ENCODE results near the gene DHRS1.

DNA sequence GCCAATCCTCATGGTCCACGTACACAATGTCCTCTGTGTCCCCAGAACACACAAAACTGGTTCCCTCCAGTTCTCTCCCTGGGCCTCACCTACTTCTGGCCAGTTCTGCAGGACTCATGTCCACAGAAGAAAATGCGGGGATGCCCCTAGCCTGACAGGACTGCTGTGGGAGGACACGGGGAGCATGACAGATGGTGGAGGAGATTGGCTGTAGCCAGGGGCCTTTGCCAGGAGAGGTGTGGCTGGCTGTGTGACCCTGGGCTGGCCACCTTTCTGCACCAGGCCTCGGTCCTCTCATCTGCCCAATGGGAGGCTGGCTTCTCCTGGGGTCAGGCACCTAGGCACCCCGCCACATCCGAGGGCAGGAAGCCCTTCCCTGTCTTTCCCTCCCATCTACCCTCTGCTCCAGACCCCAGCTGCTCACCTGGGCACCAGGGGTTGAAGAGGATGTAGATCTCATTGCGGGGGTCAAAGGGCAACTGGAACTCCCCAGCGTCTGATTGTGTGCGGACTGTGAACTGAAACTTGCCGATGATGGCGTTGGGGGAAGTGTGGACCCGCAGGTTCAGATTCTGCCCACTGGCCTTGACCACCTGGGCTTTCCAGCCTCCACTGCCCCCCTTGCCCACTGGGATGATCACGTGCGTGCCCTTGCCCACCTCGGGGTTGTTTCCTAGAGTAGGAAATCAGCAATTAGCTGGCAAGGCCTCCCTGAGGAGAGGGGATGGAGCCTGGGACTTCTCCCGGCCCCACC is 39.4 kb downstream of the DHRS1 start:
- TF ChIP-seq, protein P1, sequence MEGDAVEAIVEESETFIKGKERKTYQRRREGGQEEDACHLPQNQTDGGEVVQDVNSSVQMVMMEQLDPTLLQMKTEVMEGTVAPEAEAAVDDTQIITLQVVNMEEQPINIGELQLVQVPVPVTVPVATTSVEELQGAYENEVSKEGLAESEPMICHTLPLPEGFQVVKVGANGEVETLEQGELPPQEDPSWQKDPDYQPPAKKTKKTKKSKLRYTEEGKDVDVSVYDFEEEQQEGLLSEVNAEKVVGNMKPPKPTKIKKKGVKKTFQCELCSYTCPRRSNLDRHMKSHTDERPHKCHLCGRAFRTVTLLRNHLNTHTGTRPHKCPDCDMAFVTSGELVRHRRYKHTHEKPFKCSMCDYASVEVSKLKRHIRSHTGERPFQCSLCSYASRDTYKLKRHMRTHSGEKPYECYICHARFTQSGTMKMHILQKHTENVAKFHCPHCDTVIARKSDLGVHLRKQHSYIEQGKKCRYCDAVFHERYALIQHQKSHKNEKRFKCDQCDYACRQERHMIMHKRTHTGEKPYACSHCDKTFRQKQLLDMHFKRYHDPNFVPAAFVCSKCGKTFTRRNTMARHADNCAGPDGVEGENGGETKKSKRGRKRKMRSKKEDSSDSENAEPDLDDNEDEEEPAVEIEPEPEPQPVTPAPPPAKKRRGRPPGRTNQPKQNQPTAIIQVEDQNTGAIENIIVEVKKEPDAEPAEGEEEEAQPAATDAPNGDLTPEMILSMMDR (optimal IDR thresholded peaks at IDR 0.05 in 1 of 3, IDR thresholded peaks at IDR 0.05 in 1 of 3, conservative IDR thresholded peaks at IDR 0.05 in 1 of 3; ENCODE audit: extremely low read depth in 1 of 3, insufficient read depth in 2 of 3, low read length in 3 of 3), result no peak
- no peak for TF ChIP-seq EZH2 (IDR thresholded peaks at IDR 0.05; ENCODE audit: low read length)

Data from keratinocyte (primary cell).